ENCODE measurements around the gene TMEM170B.
A peak's percentile ranks its signal among the peaks of the same experiment; 100 is the strongest.
"Not testable (repeated sequence)": the region's sequence is repeated elsewhere in the genome, so short reads cannot be mapped to it uniquely, and the experiment has no call there.

Gene TMEM170B

GRCh38 chr6:11532097-11532496 is 5.5 kb upstream of the TMEM170B start:
- no peak for DNase-seq

DNA sequence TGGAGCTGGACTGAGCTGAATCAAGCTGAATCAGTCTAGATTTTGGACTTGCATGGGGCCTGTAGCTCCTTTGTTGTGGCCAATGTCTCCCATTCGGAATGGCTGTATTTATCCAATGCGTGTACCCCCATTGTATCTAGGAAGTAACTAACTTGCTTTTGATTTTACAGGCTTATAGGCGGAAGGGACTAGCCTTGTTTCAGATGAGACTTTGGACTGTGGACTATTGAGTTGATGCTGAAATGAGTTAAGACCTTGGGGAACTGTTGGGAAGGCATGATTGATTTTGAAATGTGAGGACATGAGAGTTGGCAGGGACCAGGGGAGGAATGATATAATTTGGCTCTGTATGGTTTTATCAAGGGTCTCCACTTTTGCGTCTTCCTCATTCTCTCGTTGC is 3.0 kb upstream of the TMEM170B start:
- no peak for DNase-seq

GRCh38 chr6:11535801-11536230 is 1.7 kb upstream of the TMEM170B start:
- peak; percentile 22 for DNase-seq

DNA sequence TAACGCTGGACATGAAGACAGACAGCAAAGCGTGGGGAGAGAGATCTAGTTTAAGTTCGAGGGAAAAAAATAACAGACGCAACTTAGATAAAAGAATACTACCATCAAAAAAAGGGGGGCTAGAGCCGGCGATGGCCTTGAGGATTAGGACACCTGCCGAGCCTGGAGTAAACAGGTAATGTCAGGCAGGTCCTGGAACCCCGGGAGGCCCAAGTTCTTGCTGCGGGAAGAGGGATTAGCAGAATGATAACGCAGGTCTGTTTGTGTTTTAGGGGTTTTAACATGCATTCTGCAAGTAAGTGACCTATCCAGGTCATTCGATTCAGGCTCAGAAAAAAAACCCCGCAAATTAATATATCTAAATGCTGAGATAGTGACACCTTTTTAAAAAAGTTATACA is 754 bp upstream of the TMEM170B start:
- no peak for DNase-seq

DNA sequence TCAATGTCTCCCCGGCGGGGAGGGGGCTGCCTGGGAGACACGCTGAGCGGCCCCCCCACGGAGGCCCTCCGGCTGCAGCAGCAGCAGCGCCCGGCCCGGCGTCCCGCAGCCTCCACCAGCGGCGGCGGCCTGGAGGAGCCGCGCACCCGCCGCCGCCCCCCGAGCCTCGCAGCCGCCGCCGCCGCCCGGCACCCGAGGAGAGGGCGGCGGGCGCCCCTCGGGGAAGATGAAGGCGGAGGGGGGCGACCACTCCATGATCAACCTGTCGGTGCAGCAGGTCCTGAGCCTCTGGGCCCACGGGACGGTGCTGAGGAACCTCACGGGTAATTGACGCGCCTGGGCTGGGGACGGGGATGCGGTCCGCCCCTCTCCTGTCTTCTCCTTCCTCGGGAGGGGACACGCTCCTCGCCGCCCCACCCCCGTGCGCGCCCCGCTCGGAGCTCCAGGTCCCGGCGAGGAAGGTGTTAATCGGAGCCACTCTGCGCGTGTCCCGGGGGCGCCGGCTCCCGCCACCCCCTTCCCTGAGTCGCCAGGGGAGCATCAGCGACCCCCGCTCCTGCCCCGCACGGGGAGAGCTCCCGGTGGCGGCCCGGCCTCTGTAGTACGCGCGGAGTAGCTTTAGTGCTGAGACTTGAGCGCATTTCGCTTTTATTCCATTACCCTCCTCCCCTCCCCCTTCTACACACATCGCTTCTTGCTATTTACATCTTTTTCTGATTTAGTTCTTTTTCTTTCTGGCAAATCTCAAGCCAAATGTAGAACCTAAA is 686 bp downstream of the TMEM170B start:
- peak; percentile 50 for DNase-seq

- DNase-seq = peak; percentile 50
Observed at GRCh38 chr6:11538819-11539468, 1.4 kb downstream of the TMEM170B start.

GRCh38 chr6:11542863-11543262 is 5.3 kb downstream of the TMEM170B start:
- peak; percentile 34 for DNase-seq

- DNase-seq = no peak
Observed at GRCh38 chr6:11543919-11544518, 6.5 kb downstream of the TMEM170B start.

DNA sequence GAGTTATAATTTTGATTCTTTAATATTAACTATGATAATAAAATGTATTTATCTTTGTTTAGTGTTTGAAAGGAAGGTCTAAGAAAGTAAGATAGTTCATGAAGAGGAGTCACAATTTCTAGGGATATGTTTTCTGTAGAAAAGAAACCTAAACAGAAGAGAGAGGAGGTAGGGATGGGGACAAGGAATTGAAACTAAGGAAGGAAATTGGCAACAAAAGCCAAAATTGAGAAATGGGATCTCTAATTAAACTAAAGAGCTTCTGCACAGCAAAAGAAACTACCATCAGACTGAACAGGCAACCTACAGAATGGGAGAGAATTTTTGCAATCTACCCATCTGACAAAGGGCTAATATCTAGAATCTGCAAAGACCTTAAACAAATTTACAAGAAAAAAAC is 10.3 kb downstream of the TMEM170B start:
- DNase-seq = peak; percentile 71

DNA sequence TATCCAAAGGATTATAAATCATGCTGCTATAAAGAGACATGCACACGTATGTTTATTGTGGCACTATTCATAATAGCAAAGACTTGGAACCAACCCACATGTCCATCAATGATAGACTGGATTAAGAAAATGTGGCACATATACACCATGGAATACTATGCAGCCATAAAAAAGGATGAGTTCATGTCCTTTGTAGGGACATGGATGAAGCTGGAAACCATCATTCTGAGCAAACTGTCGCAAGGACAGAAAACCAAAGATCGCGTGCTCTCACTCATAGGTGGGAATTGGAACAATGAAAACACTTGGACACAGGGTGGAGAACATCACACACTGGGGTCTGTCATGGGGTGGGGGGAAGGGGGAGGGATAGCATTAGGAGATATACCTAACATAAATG is 11.0 kb downstream of the TMEM170B start:
- not testable (repeated sequence) for DNase-seq

GRCh38 chr6:11551053-11551452 is 13.5 kb downstream of the TMEM170B start:
- DNase-seq = no peak

GRCh38 chr6:11552442-11552841 is 14.9 kb downstream of the TMEM170B start:
- DNase-seq = peak; percentile 90

DNA sequence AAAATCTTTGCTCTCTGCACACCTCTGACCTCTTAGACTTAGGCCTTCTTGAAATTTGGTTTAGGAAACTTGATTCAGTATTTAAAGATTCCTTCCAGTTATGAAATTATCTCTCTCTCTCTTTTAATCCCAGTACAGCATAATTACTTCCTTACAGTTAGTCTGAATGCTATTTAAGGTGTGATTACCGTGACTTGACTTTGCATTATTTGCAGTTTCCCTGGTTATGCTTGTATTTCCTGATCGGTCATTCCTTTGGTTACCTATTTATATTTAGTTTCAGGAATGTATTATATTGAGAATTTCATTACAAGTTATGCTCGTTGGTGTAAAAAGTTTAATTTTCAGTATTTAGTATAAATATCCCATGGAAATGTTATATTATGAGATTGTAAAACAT is 16.3 kb downstream of the TMEM170B start:
- no peak for DNase-seq

DNA sequence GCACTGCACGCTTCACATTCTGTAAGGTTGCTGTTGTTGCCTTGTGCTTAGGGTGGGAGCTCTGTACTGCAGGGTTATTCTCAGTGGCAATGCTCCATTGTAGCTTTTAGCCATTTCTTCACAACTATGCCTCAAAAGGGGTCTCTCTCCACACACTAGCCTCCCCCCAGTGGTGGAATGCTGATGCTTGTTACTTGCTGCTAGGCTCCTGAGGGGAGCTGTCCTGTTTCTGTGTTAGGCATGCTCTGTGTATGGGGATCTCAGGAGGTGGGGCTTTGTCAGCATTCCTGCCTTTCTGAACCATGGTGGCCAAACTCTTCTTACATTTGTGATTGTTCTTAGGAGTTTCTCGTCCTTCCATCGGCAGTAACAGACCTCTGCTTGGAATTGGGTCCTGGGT is 18.8 kb downstream of the TMEM170B start:
- no peak for DNase-seq

GRCh38 chr6:11563793-11564192 is 26.2 kb downstream of the TMEM170B start:
- no peak for DNase-seq

GRCh38 chr6:11566609-11567008 is 29.1 kb downstream of the TMEM170B start:
- DNase-seq = no peak

DNA sequence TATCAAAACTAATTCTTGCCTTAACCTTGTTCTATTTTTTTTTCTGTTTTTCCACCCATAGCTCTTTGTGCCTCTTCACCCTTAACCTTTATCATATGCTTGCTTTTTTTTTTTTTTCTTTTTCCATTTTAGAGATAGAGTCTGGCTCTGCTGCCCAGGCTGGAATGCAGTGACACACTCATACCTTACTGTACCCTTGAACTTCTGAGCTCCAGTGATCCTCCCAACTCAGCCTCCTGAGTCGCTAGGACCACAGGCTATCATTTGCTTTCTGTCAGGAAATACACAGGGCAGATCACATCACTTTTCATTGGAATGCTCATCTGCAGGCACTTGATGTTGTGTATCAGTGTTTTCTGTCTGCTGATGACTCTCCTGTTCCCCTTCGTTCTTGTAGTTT is 33.5 kb downstream of the TMEM170B start:
- DNase-seq = no peak

GRCh38 chr6:11575408-11576033 is 38.0 kb downstream of the TMEM170B start:
- peak; percentile 90 for DNase-seq

- DNase-seq = peak; percentile 41
Observed at GRCh38 chr6:11580686-11581405, 43.3 kb downstream of the TMEM170B start.

DNA sequence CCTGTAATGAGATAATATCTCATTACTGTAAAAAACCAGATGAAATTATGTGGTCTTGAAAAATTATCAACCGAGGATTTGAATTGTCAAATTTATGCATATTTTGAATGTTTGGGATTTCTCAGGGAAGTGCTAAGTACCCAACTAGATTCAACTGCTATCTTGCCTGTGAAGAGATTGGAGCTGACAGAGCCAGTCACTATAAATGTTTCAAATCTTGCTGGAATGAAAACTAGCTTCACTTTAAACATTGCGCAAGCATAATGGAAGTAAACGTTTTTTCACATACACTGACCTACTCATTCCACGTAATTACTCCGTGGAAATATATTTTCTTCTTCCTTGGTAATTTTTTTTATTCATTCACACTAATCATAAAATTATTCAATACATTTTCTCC is 46.7 kb downstream of the TMEM170B start:
- DNase-seq = no peak

GRCh38 chr6:11585426-11586016 is 48.0 kb downstream of the TMEM170B start:
- peak; percentile 34 for DNase-seq

DNA sequence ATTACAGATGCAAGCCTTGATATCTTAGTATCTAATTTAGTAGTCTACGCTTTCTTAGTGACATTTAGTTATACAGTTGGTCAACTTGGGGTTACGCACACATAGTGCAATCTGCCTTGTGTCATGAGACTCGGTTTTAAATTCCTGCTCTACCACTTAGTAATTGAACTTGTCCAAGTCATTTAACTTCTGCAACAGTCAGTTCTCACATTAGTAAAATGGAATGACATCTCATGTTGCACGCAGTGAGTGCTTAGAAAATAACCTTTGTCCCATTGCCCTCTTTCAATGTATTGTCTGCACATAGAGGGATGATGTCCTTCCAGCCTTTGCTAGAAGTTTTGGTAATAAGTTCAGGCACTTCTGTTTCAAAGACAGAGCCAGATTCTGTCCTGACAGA is 48.6 kb downstream of the TMEM170B start:
- DNase-seq = no peak

- DNase-seq = no peak
Observed at GRCh38 chr6:11586536-11586935, 49.0 kb downstream of the TMEM170B start.
